ENCODE results near the gene SUCLG2. TPM values are rescaled to one million over a fixed set of nuclear protein-coding genes. Genes with fewer than 3 reads are reported as not detected.

The SUCLG2 gene
- total and polyA plus RNA-seq, 2 experiments from 2014 or later, result 49.9 TPM

- no peaks in the 10 kb centered on the region for H3K9me2 ChIP-seq (ENCODE audit: insufficient read depth)
- H3K9me3 ChIP-seq (ENCODE audit: low read depth), result no peaks in the 10 kb centered on the region
- TF ChIP-seq EZH2phosphoT487 (IDR thresholded peaks at IDR 0.05; ENCODE audit: insufficient read depth, low read depth) (no peak), EZH2 (IDR thresholded peaks at IDR 0.05; ENCODE audit: insufficient read depth, poor library complexity, severe bottlenecking) (no peak)
- H3K4me2 ChIP-seq (ENCODE audit: unreplicated experiment), result no peak overlapping the region
- no peak overlapping the region for H2AFZ ChIP-seq
- 67 to 79% methylated on average over 1 of the region's 1 CpG for WGBS, 2 experiments (ENCODE audit: low coverage in 1 of 2, low lambda C conversion rate in 2 of 2, missing lambda C conversion rate in 2 of 2)
- no peaks in the 10 kb centered on the region for H4K20me1 ChIP-seq (ENCODE audit: insufficient read depth)
- no peak overlapping the region for H3K4me3 ChIP-seq
- no peaks in the 10 kb centered on the region for H3K4me1 ChIP-seq (ENCODE audit: insufficient read depth)
- H3K79me2 ChIP-seq (ENCODE audit: insufficient read depth), result no peaks in the 10 kb centered on the region
- in situ Hi-C loops (cut with MboI), result no loop called here
- no peak for DNase-seq
- H3K9ac ChIP-seq, result no peak overlapping the region
- H3F3A ChIP-seq (ENCODE audit: insufficient read depth), result no peaks in the 10 kb centered on the region
- no peaks in the 10 kb centered on the region for H3K27me3 ChIP-seq (replicated peaks; ENCODE audit: insufficient read depth)
- H3K36me3 ChIP-seq (ENCODE audit: low read depth), result no peaks in the 10 kb centered on the region
- H3K27ac ChIP-seq, result no peak overlapping the region
These were observed 37.5 kb upstream of the SUCLG2 start for GRCh38 chr3:67691926-67692325.

GRCh38 chr3:67691207-67691606 lies 36.8 kb upstream of the SUCLG2 start:
- WGBS, 2 experiments (ENCODE audit: low coverage in 1 of 2, low lambda C conversion rate in 2 of 2, missing lambda C conversion rate in 2 of 2), result 25 to 35% methylated on average over 1 of the region's 1 CpG
- no peak for TF ChIP-seq EZH2phosphoT487 (IDR thresholded peaks at IDR 0.05; ENCODE audit: insufficient read depth, low read depth)
- no peak for TF ChIP-seq EZH2 (IDR thresholded peaks at IDR 0.05; ENCODE audit: insufficient read depth, poor library complexity, severe bottlenecking)
- H3K4me2 ChIP-seq (ENCODE audit: unreplicated experiment), result no peak overlapping the region
- no peak overlapping the region for H2AFZ ChIP-seq
- no peak overlapping the region for H3K9ac ChIP-seq
- no peaks in the 10 kb centered on the region for H3K79me2 ChIP-seq (ENCODE audit: insufficient read depth)
- no peaks in the 10 kb centered on the region for H3K36me3 ChIP-seq (ENCODE audit: low read depth)
- no peak overlapping the region for H3K27ac ChIP-seq
- no peak for DNase-seq
- H4K20me1 ChIP-seq (ENCODE audit: insufficient read depth), result no peaks in the 10 kb centered on the region
- H3K27me3 ChIP-seq (replicated peaks; ENCODE audit: insufficient read depth), result no peaks in the 10 kb centered on the region
- H3K4me3 ChIP-seq, result no peak overlapping the region
- no peaks in the 10 kb centered on the region for H3K4me1 ChIP-seq (ENCODE audit: insufficient read depth)
- no peaks in the 10 kb centered on the region for H3F3A ChIP-seq (ENCODE audit: insufficient read depth)
- in situ Hi-C loops (cut with MboI), result no loop called here
- H3K9me3 ChIP-seq (ENCODE audit: low read depth), result no peaks in the 10 kb centered on the region
- no peaks in the 10 kb centered on the region for H3K9me2 ChIP-seq (ENCODE audit: insufficient read depth)

- H3K27ac ChIP-seq, result no peak overlapping the region
- H3K9ac ChIP-seq, result no peak overlapping the region
- in situ Hi-C loops (cut with MboI), result no loop called here
- H3K79me2 ChIP-seq (ENCODE audit: insufficient read depth), result no peaks in the 10 kb centered on the region
- no peak for DNase-seq
- no peaks in the 10 kb centered on the region for H3F3A ChIP-seq (ENCODE audit: insufficient read depth)
- no peaks in the 10 kb centered on the region for H3K9me2 ChIP-seq (ENCODE audit: insufficient read depth)
- no peaks in the 10 kb centered on the region for H3K4me1 ChIP-seq (ENCODE audit: insufficient read depth)
- no peak overlapping the region for H2AFZ ChIP-seq
- 85 to 95% methylated on average over 1 of the region's 1 CpG for WGBS, 2 experiments (ENCODE audit: low coverage in 1 of 2, low lambda C conversion rate in 2 of 2, missing lambda C conversion rate in 2 of 2)
- H3K36me3 ChIP-seq (ENCODE audit: low read depth), result no peaks in the 10 kb centered on the region
- H3K9me3 ChIP-seq (ENCODE audit: low read depth), result no peaks in the 10 kb centered on the region
- no peak overlapping the region for H3K4me2 ChIP-seq (ENCODE audit: unreplicated experiment)
- no peak overlapping the region for H3K4me3 ChIP-seq
- no peaks in the 10 kb centered on the region for H4K20me1 ChIP-seq (ENCODE audit: insufficient read depth)
- no peaks in the 10 kb centered on the region for H3K27me3 ChIP-seq (replicated peaks; ENCODE audit: insufficient read depth)
- no peak for TF ChIP-seq EZH2 (IDR thresholded peaks at IDR 0.05; ENCODE audit: insufficient read depth, poor library complexity, severe bottlenecking)
- TF ChIP-seq EZH2phosphoT487 (IDR thresholded peaks at IDR 0.05; ENCODE audit: insufficient read depth, low read depth), result no peak
These were observed 35.4 kb upstream of the SUCLG2 start for GRCh38 chr3:67689806-67690205.

GRCh38 chr3:67688231-67688630 lies 33.8 kb upstream of the SUCLG2 start:
- no peak for DNase-seq
- Histone ChIP-seq H3K9ac (no peak overlapping the region), H3K79me2 (ENCODE audit: insufficient read depth) (no peaks in the 10 kb centered on the region), H3K4me2 (ENCODE audit: unreplicated experiment) (no peak overlapping the region), H3K4me1 (ENCODE audit: insufficient read depth) (no peaks in the 10 kb centered on the region), H3K9me2 (ENCODE audit: insufficient read depth) (no peaks in the 10 kb centered on the region), H3K27me3 (replicated peaks; ENCODE audit: insufficient read depth) (no peaks in the 10 kb centered on the region), H4K20me1 (ENCODE audit: insufficient read depth) (no peaks in the 10 kb centered on the region), H3K4me3 (no peak overlapping the region), H2AFZ (no peak overlapping the region), H3K36me3 (ENCODE audit: low read depth) (no peaks in the 10 kb centered on the region), H3K27ac (no peak overlapping the region), H3K9me3 (ENCODE audit: low read depth) (no peaks in the 10 kb centered on the region), H3F3A (ENCODE audit: insufficient read depth) (no peaks in the 10 kb centered on the region)
- 83 to 85% methylated on average over 2 of the region's 2 CpGs for WGBS, 2 experiments (ENCODE audit: low coverage in 1 of 2, low lambda C conversion rate in 2 of 2, missing lambda C conversion rate in 2 of 2)
- in situ Hi-C loops (cut with MboI), result no loop called here
- no peak for TF ChIP-seq EZH2phosphoT487 (IDR thresholded peaks at IDR 0.05; ENCODE audit: insufficient read depth, low read depth)
- no peak for TF ChIP-seq EZH2 (IDR thresholded peaks at IDR 0.05; ENCODE audit: insufficient read depth, poor library complexity, severe bottlenecking)

- no peaks in the 10 kb centered on the region for H3K9me2 ChIP-seq (ENCODE audit: insufficient read depth)
- WGBS, 2 experiments (ENCODE audit: low coverage in 1 of 2, low lambda C conversion rate in 2 of 2, missing lambda C conversion rate in 2 of 2), result 74 to 76% methylated on average over 8 of the region's 8 CpGs
- H4K20me1 ChIP-seq (ENCODE audit: insufficient read depth), result no peaks in the 10 kb centered on the region
- H3K4me3 ChIP-seq, result no peak overlapping the region
- no peak overlapping the region for H2AFZ ChIP-seq
- no peak overlapping the region for H3K4me2 ChIP-seq (ENCODE audit: unreplicated experiment)
- H3K36me3 ChIP-seq (ENCODE audit: low read depth), result no peaks in the 10 kb centered on the region
- TF ChIP-seq EZH2 (IDR thresholded peaks at IDR 0.05; ENCODE audit: insufficient read depth, poor library complexity, severe bottlenecking) (no peak), EZH2phosphoT487 (IDR thresholded peaks at IDR 0.05; ENCODE audit: insufficient read depth, low read depth) (no peak)
- H3K27ac ChIP-seq, result no peak overlapping the region
- H3K27me3 ChIP-seq (replicated peaks; ENCODE audit: insufficient read depth), result no peaks in the 10 kb centered on the region
- no peak for DNase-seq
- no peaks in the 10 kb centered on the region for H3K4me1 ChIP-seq (ENCODE audit: insufficient read depth)
- no peaks in the 10 kb centered on the region for H3F3A ChIP-seq (ENCODE audit: insufficient read depth)
- H3K9ac ChIP-seq, result no peak overlapping the region
- no peaks in the 10 kb centered on the region for H3K9me3 ChIP-seq (ENCODE audit: low read depth)
- in situ Hi-C loops (cut with MboI), result no loop called here
- no peaks in the 10 kb centered on the region for H3K79me2 ChIP-seq (ENCODE audit: insufficient read depth)
These were observed 31.7 kb upstream of the SUCLG2 start for GRCh38 chr3:67686069-67686468.
